ENCODE data around the gene MFN1.

DNA sequence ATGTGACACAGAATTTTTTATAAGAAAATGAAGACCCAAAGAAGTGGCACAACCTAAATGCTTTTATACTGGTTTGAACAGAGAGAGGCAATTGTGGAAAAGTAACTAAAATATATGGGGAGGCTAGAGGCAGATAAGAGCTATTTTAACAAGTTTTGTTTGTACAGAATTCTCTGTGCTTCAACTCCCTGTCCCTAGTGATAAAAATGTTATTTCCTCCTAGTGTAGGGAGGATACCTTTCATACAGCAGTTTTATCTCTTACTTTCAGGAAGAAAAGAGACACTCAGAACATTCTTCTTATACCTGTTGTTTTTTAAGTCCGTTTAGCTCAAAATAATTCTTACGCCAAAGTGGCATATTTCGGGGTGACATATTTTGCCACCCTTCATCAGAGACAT lies 45.9 kb upstream of the MFN1 start:
- TF ChIP-seq MYNN (CRISPR knock-in tag; IDR thresholded peaks at IDR 0.05; ENCODE audit: low read depth) (no peak), ZFYVE20 (CRISPR knock-in tag; IDR thresholded peaks at IDR 0.05; ENCODE audit: borderline replicate concordance, low read depth) (no peak), U2AF2 (IDR thresholded peaks at IDR 0.05; ENCODE audit: low read depth, low read length) (no peak), NR2C2 (CRISPR knock-in tag; IDR thresholded peaks at IDR 0.05; ENCODE audit: borderline replicate concordance) (no peak), ZC3H13 (CRISPR knock-in tag; IDR thresholded peaks at IDR 0.05) (no peak), SKI (IDR thresholded peaks at IDR 0.05; ENCODE audit: partially characterized antibody) (no peak), ZFP90 (CRISPR knock-in tag; IDR thresholded peaks at IDR 0.05; ENCODE audit: borderline replicate concordance) (no peak)
- TF ChIP-seq, protein P1, sequence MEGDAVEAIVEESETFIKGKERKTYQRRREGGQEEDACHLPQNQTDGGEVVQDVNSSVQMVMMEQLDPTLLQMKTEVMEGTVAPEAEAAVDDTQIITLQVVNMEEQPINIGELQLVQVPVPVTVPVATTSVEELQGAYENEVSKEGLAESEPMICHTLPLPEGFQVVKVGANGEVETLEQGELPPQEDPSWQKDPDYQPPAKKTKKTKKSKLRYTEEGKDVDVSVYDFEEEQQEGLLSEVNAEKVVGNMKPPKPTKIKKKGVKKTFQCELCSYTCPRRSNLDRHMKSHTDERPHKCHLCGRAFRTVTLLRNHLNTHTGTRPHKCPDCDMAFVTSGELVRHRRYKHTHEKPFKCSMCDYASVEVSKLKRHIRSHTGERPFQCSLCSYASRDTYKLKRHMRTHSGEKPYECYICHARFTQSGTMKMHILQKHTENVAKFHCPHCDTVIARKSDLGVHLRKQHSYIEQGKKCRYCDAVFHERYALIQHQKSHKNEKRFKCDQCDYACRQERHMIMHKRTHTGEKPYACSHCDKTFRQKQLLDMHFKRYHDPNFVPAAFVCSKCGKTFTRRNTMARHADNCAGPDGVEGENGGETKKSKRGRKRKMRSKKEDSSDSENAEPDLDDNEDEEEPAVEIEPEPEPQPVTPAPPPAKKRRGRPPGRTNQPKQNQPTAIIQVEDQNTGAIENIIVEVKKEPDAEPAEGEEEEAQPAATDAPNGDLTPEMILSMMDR (CRISPR knock-in tag; IDR thresholded peaks at IDR 0.05) = no peak
- TF ChIP-seq, protein P2, sequence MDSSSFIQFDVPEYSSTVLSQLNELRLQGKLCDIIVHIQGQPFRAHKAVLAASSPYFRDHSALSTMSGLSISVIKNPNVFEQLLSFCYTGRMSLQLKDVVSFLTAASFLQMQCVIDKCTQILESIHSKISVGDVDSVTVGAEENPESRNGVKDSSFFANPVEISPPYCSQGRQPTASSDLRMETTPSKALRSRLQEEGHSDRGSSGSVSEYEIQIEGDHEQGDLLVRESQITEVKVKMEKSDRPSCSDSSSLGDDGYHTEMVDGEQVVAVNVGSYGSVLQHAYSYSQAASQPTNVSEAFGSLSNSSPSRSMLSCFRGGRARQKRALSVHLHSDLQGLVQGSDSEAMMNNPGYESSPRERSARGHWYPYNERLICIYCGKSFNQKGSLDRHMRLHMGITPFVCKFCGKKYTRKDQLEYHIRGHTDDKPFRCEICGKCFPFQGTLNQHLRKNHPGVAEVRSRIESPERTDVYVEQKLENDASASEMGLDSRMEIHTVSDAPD (CRISPR knock-in tag; IDR thresholded peaks at IDR 0.05) = no peak
- TF ChIP-seq, protein P3, sequence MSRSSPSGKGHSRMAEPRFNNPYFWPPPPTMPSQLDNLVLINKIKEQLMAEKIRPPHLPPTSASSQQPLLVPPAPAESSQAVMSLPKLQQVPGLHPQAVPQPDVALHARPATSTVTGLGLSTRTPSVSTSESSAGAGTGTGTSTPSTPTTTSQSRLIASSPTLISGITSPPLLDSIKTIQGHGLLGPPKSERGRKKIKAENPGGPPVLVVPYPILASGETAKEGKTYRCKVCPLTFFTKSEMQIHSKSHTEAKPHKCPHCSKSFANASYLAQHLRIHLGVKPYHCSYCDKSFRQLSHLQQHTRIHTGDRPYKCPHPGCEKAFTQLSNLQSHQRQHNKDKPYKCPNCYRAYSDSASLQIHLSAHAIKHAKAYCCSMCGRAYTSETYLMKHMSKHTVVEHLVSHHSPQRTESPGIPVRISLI (CRISPR knock-in tag; IDR thresholded peaks at IDR 0.05; ENCODE audit: borderline replicate concordance) = no peak
